ENCODE results near the gene PLA2G2F. TPM values are rescaled to one million over a fixed set of nuclear protein-coding genes. Genes with fewer than 3 reads are reported as not detected.

Gene PLA2G2F
- under 1 TPM in 1 of 4 donors, not detected in 3; 0.32 TPM for total RNA-seq

DNA sequence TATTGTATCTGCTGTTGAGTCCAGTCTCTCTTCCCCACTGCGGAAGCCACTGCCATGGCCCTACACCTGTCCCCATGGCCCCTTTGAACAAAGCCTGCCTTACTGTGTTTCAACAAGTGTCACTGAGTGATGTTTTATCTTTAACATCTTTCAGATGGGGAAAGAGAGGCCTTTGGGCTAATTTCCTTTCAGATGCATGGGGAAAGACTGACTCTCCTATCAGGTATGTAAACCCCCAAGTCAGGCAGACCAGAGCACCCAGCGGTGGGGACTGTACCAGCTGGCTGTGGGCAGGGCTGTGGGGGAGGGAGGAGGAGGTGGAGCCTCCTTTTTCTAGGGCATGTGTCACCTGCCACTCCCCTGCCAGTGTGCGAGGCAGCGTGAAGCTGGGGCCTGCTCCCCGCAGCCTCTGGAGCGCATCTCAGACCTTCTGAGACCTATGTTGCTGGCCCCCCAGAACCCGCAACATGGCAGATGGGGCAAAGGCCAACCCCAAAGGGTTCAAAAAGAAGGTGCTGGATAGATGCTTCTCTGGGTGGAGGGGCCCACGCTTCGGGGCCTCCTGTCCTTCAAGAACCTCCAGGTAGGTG, at the start of gene PLA2G2F:
TSS of gene PLA2G2F (plus strand) at position 363 of the 590 bp plus-strand sequence. CDS start at position 468, 105 bp downstream.
- in situ Hi-C loops (cut with MboI; ENCODE audit: low pct_ligation_motif_present in 1 of 4, low pct_unique_long_range_greater_than_20kb in 1 of 4, low sequenced_read_pairs in 3 of 4): no loop called here
- WGBS, 2 donors (ENCODE audit: low coverage in 1 of 2): 63 to 87% methylated on average over 2 to 9 of the region's 9 CpGs
- no peak for TF ChIP-seq EP300 (IDR thresholded peaks at IDR 0.05; ENCODE audit: low read depth)
- no peak for TF ChIP-seq POLR2AphosphoS5 (IDR thresholded peaks at IDR 0.05)
- no peak for TF ChIP-seq POLR2A (IDR thresholded peaks at IDR 0.05)
- Histone ChIP-seq H3K36me3 (no peaks in the 10 kb centered on the region), H3K9me3 (no peaks in the 10 kb centered on the region), H3K27me3 (no peaks in the 10 kb centered on the region), H3K4me1 (no peaks in the 10 kb centered on the region), H3K4me3 (no peak within 1 kb of the TSS), H3K27ac (no peak within 1 kb of the TSS)
- DNase-seq: no peak
- intact Hi-C loops (cut with DNase I; ENCODE audit: low total_unique reads): loop anchor here (5.0 kb wide), 1 partner anchor 852 kb away; the partner anchor contains the start of gene AKR7A3

GRCh38 chr1:20089328-20090077, 49.6 kb upstream of the PLA2G2F start:
- DNase-seq: no peak
- in situ Hi-C loops (cut with MboI; ENCODE audit: low pct_ligation_motif_present in 1 of 4, low pct_unique_long_range_greater_than_20kb in 1 of 4, low sequenced_read_pairs in 3 of 4): no loop called here
- no peaks in the 10 kb centered on the region for H3K27me3 ChIP-seq
- no peaks in the 10 kb centered on the region for H3K9me3 ChIP-seq
- no peak overlapping the region for H3K4me3 ChIP-seq
- WGBS, 2 donors (ENCODE audit: low coverage in 1 of 2): 88 to 90% methylated on average over 3 to 19 of the region's 19 CpGs
- peaks cover 0 to 8% (median 0%) of the 10 kb centered on the region in 4 donors for H3K4me1 ChIP-seq
- H3K27ac ChIP-seq: no peak overlapping the region
- intact Hi-C loops (cut with DNase I; ENCODE audit: low total_unique reads): loop anchor here (10.0 kb wide), 1 partner anchor 405 kb away; no protein-coding TSS in a partner anchor
- H3K36me3 ChIP-seq: no peaks in the 10 kb centered on the region
- TF ChIP-seq EP300 (IDR thresholded peaks at IDR 0.05; ENCODE audit: low read depth) (no peak), POLR2AphosphoS5 (IDR thresholded peaks at IDR 0.05) (no peak), POLR2A (IDR thresholded peaks at IDR 0.05) (no peak), CTCF (IDR thresholded peaks at IDR 0.05) (no peak)

- Histone ChIP-seq H3K36me3 (no peaks in the 10 kb centered on the region), H3K9me3 (no peaks in the 10 kb centered on the region), H3K4me3 (no peak overlapping the region), H3K27me3 (no peaks in the 10 kb centered on the region), H3K4me1 (peaks cover 0 to 8% (median 0%) of the 10 kb centered on the region in 4 donors), H3K27ac (no peak overlapping the region)
- no peak for TF ChIP-seq POLR2AphosphoS5 (IDR thresholded peaks at IDR 0.05)
- intact Hi-C loops (cut with DNase I; ENCODE audit: low total_unique reads) (loop anchor here (10.0 kb wide), 1 partner anchor 405 kb away; no protein-coding TSS in a partner anchor), in situ Hi-C loops (cut with MboI; ENCODE audit: low pct_ligation_motif_present in 1 of 4, low pct_unique_long_range_greater_than_20kb in 1 of 4, low sequenced_read_pairs in 3 of 4) (no loop called here)
- 76% methylated on average over 3 of the region's 3 CpGs; no CpG with 5 or more reads in 1 of the 2 donors for WGBS, 2 donors (ENCODE audit: low coverage in 1 of 2)
- DNase-seq: no peak
Measured at GRCh38 chr1:20090119-20090518, 49.0 kb upstream of the PLA2G2F start.

DNA sequence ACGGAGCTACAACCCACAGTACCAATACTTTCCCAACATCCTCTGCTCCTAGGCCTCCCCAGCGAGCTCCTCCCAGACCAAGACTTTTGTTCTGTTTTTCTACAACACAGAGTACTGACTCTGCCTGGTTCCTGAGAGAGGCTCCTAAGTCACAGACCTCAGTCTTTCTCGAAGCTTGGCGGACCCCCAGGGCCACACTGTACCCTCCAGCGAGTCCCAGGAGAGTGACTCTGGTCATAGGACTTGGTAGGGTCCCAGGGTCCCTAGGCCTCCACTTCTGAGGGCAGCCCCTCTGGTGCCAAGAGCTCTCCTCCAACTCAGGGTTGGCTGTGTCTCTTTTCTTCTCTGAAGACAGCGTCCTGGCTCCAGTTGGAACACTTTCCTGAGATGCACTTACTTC, 48.5 kb upstream of the PLA2G2F start:
- in situ Hi-C loops (cut with MboI; ENCODE audit: low pct_ligation_motif_present in 1 of 4, low pct_unique_long_range_greater_than_20kb in 1 of 4, low sequenced_read_pairs in 3 of 4): no loop called here
- TF ChIP-seq CTCF (IDR thresholded peaks at IDR 0.05) (no peak), POLR2AphosphoS5 (IDR thresholded peaks at IDR 0.05) (no peak), POLR2A (IDR thresholded peaks at IDR 0.05) (no peak), EP300 (IDR thresholded peaks at IDR 0.05; ENCODE audit: low read depth) (no peak)
- intact Hi-C loops (cut with DNase I; ENCODE audit: low total_unique reads): loop anchor here (10.0 kb wide), 1 partner anchor 404 kb away; no protein-coding TSS in a partner anchor
- 69 to 85% methylated on average over 3 to 6 of the region's 6 CpGs for WGBS, 2 donors (ENCODE audit: low coverage in 1 of 2)
- no peak for DNase-seq
- Histone ChIP-seq H3K4me3 (no peak overlapping the region), H3K36me3 (no peaks in the 10 kb centered on the region), H3K27ac (no peak overlapping the region), H3K27me3 (no peaks in the 10 kb centered on the region), H3K4me1 (peaks cover 0 to 8% (median 0%) of the 10 kb centered on the region in 4 donors), H3K9me3 (no peaks in the 10 kb centered on the region)

DNA sequence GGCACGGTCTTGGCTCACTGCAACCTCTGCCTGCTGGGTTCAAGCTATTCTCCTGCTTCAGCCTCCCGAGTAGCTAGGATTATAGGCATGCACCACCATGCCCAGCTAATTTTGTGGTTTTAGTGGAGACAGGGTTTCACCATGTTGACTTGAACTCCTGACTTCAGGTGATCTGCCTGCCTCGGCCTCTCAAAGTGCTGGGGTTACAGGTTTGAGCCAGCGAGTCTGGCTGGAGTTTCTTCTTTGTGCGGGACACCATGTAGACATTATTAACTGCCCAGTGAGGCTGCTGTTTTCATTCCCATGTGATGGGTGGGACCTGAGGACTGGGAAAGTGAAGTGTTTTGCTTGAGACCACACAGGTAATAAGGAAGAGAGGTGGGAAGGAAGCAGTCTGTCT, 45.8 kb upstream of the PLA2G2F start:
- Histone ChIP-seq H3K27ac (peak overlapping the region in 1 of 4 donors; percentile 39), H3K4me1 (peaks cover 0 to 8% (median 0%) of the 10 kb centered on the region in 4 donors), H3K4me3 (no peak overlapping the region), H3K36me3 (no peaks in the 10 kb centered on the region), H3K9me3 (no peaks in the 10 kb centered on the region), H3K27me3 (no peaks in the 10 kb centered on the region)
- in situ Hi-C loops (cut with MboI; ENCODE audit: low pct_ligation_motif_present in 1 of 4, low pct_unique_long_range_greater_than_20kb in 1 of 4, low sequenced_read_pairs in 3 of 4): no loop called here
- no peak for DNase-seq
- TF ChIP-seq CTCF (IDR thresholded peaks at IDR 0.05) (no peak), POLR2A (IDR thresholded peaks at IDR 0.05) (no peak), POLR2AphosphoS5 (IDR thresholded peaks at IDR 0.05) (no peak), EP300 (IDR thresholded peaks at IDR 0.05; ENCODE audit: low read depth) (no peak)
- intact Hi-C loops (cut with DNase I; ENCODE audit: low total_unique reads): loop anchor here (10.0 kb wide), 1 partner anchor 401 kb away; no protein-coding TSS in a partner anchor
- WGBS, 2 donors (ENCODE audit: low coverage in 1 of 2): 80 to 93% methylated on average over 2 to 5 of the region's 5 CpGs

Data from transverse colon (tissue), 4 donors.